HCT116 (cell line): Measurements from ENCODE around the gene TUT1. TPM values are rescaled to one million over a fixed set of nuclear protein-coding genes. Genes with fewer than 3 reads are reported as not detected.

ENCODE experiments used
- ATAC-seq: fragments of 200-7000 bp; cut with Tn5 transposase; 2 replicates; pipeline ENCODE4 v1.9.1; 2020; ENCODE audit warnings: mild to moderate bottlenecking, moderate library complexity
- BruUV-seq: library from RNA; stranded (reverse); fragments of 400-500 nt; replicated peaks from 2 replicates; lab custom pipeline; 2021; lab: Mats Ljungman, UMichigan
- CTCF ChIA-PET: fragments of 300-600 bp; sonication (Branson Sonifier 250); formaldehyde crosslinking; loops from one replicate; lab custom pipeline; 2021; ENCODE audit warnings: antibody characterized with exemption; lab: Charles Lee
- POLR2A ChIA-PET: fragments of 300-600, 350-600 bp; sonication (Branson Sonifier 250); formaldehyde crosslinking; loops from one replicate; lab custom pipeline; 2021; ENCODE audit warnings: antibody characterized with exemption; lab: Charles Lee
- RAD21 ChIA-PET, 2 experiments: fragments of 300-600 bp; sonication (Branson Sonifier 250); formaldehyde crosslinking; loops; one replicate each; lab custom pipeline; 2023; ENCODE audit warnings: low total read pairs in 2 of 2; ENCODE audit not compliant: uncharacterized antibody in 2 of 2, unreplicated experiment in 2 of 2, low non-redundant PET in 1 of 2; lab: Charles Lee
- DNase-seq: peaks from one replicate; pipeline ENCODE4 v3.0.0-alpha.2; 2010; ENCODE audit warnings: low read depth, low spot score
- H2AFZ ChIP-seq: fragments of 200-600 bp; shearing (Covaris generic), sonication (generic); 2 replicates; pipeline ENCODE4 v1.6.1; 2017; ENCODE audit warnings: low read depth, mixed run types, mixed read lengths, antibody characterized with exemption, low read length; ENCODE audit not compliant: poor library complexity, severe bottlenecking
- H3K27ac ChIP-seq: 2 replicates; pipeline ENCODE4 v1.5.1; 2012; ENCODE audit warnings: low read depth, low read length
- H3K27me3 ChIP-seq: fragments of 200-600 bp; sonication (generic); 2 replicates; pipeline ENCODE4 v1.6.1; 2016; ENCODE audit warnings: mixed run types, low read length, mixed read lengths; ENCODE audit not compliant: insufficient read depth
- H3K36me3 ChIP-seq, 2 experiments: fragments of 200-500 bp in 1 of 2; fragments of 200-600 bp in 1 of 2; sonication (Bioruptor generic) in 1 of 2; sonication (generic) in 1 of 2; 2 replicates each; pipeline versions ENCODE4 v1.5.1 to v1.6.1; 2014 to 2016; ENCODE audit warnings: low read length in 2 of 2, inconsistent platforms in 1 of 2, mixed read lengths in 1 of 2, mixed run types in 1 of 2; ENCODE audit not compliant: insufficient read depth in 2 of 2, control insufficient read depth in 1 of 2
- H3K4me1 ChIP-seq, 2 experiments: fragments of 200-600 bp in 1 of 2; sonication (generic) in 1 of 2; 2 replicates each; pipeline versions ENCODE4 v1.5.1 to v1.6.1; 2012 to 2017; ENCODE audit warnings: low read length in 2 of 2, inconsistent platforms in 1 of 2, mild to moderate bottlenecking in 1 of 2, mixed read lengths in 1 of 2, mixed run types in 1 of 2, moderate library complexity in 1 of 2; ENCODE audit not compliant: insufficient read depth in 2 of 2, control insufficient read depth in 1 of 2
- H3K4me2 ChIP-seq: fragments of 200-600 bp; sonication (generic); 2 replicates; pipeline ENCODE4 v1.6.1; 2017; ENCODE audit warnings: mixed run types, low read length, mixed read lengths
- H3K4me3 ChIP-seq, 2 experiments: fragments of 200-600 bp in 1 of 2; sonication (generic) in 1 of 2; replicated peaks in 1 of 2; 2 replicates each; pipeline ENCODE4 v1.5.1; 2011 to 2016; ENCODE audit warnings: low read length in 2 of 2, control low read depth in 1 of 2, low read depth in 1 of 2, mild to moderate bottlenecking in 1 of 2, mixed read lengths in 1 of 2, mixed run types in 1 of 2
- H3K79me2 ChIP-seq: fragments of 200-600 bp; sonication (generic); 2 replicates; pipeline ENCODE4 v1.6.1; 2017; ENCODE audit warnings: mild to moderate bottlenecking, mixed run types, low read length, moderate library complexity, mixed read lengths; ENCODE audit not compliant: insufficient read depth
- H3K9ac ChIP-seq: fragments of 200-600 bp; sonication (generic); 2 replicates; pipeline ENCODE4 v1.6.1; 2016; ENCODE audit warnings: low read length, mixed read lengths
- H3K9me2 ChIP-seq: fragments of 200-600 bp; sonication (generic), shearing (Covaris generic); 2 replicates; pipeline ENCODE4 v1.6.1; 2017; ENCODE audit warnings: mixed run types, mild to moderate bottlenecking, moderate library complexity; ENCODE audit not compliant: insufficient read depth
- H3K9me3 ChIP-seq, 2 experiments: fragments of 200-500 bp in 1 of 2; fragments of 200-600 bp in 1 of 2; sonication (Bioruptor generic) in 1 of 2; sonication (generic) in 1 of 2; 2 replicates each; pipeline ENCODE4 v1.6.1; 2014 to 2017; ENCODE audit warnings: low read length in 2 of 2, mixed read lengths in 2 of 2, inconsistent platforms in 1 of 2, low read depth in 1 of 2, mild to moderate bottlenecking in 1 of 2, mixed run types in 1 of 2, moderate library complexity in 1 of 2; ENCODE audit not compliant: control insufficient read depth in 1 of 2, insufficient read depth in 1 of 2
- H4K20me1 ChIP-seq: fragments of 200-600 bp; sonication (generic), shearing (Covaris generic); 2 replicates; pipeline ENCODE4 v1.6.1; 2017; ENCODE audit warnings: mixed run types, mild to moderate bottlenecking, moderate library complexity; ENCODE audit not compliant: insufficient read depth
- ATF3 ChIP-seq: IDR thresholded peaks from 2 replicates; pipeline ENCODE4 v1.6.1; 2012
- CEBPB ChIP-seq: IDR thresholded peaks from 2 replicates; pipeline ENCODE4 v1.6.1; 2012; ENCODE audit warnings: low read depth
- CTCF ChIP-seq, 3 experiments: fragments of 200-600 bp in 1 of 3; sonication (generic) in 1 of 3; IDR thresholded peaks in 2 of 3; conservative IDR thresholded peaks in 1 of 3; 2 replicates each; pipeline ENCODE4 v1.5.1; 2012 to 2017; ENCODE audit warnings: low read depth in 2 of 3, low read length in 2 of 3, antibody characterized with exemption in 1 of 3, borderline replicate concordance in 1 of 3, control low read depth in 1 of 3, mild to moderate bottlenecking in 1 of 3, mixed read lengths in 1 of 3, mixed run types in 1 of 3, moderate library complexity in 1 of 3; ENCODE audit not compliant: insufficient read depth in 1 of 3
- ELF1 ChIP-seq: IDR thresholded peaks from 2 replicates; pipeline ENCODE4 v1.6.1; 2012; ENCODE audit warnings: low read depth, borderline replicate concordance
- FOSL1 ChIP-seq: IDR thresholded peaks from 2 replicates; pipeline ENCODE4 v1.6.1; 2012; ENCODE audit warnings: low read depth
- JUND ChIP-seq: IDR thresholded peaks from 2 replicates; pipeline ENCODE4 v1.6.1; 2012
- MAX ChIP-seq: IDR thresholded peaks from 2 replicates; pipeline ENCODE4 v1.6.1; 2012
- POLR2A ChIP-seq: IDR thresholded peaks from 2 replicates; pipeline ENCODE4 v1.7.0; 2011; ENCODE audit warnings: borderline replicate concordance; ENCODE audit not compliant: insufficient read depth, insufficient read length; ENCODE audit errors: extremely low read depth
- SRF ChIP-seq: IDR thresholded peaks from 2 replicates; pipeline ENCODE4 v1.6.1; 2012; ENCODE audit warnings: low read depth
- TCF7L2 ChIP-seq: IDR thresholded peaks from 2 replicates; pipeline ENCODE4 v1.7.0; 2011; ENCODE audit warnings: borderline replicate concordance, inconsistent platforms; ENCODE audit not compliant: insufficient read depth, insufficient read length; ENCODE audit errors: extremely low read depth
- YY1 ChIP-seq: IDR thresholded peaks from 2 replicates; pipeline ENCODE4 v1.6.1; 2011; ENCODE audit warnings: low read length, low read depth, moderate library complexity, mild to moderate bottlenecking; ENCODE audit not compliant: insufficient replicate concordance; ENCODE audit errors: extremely low read depth
- ZNF274 ChIP-seq: fragments of 200-500 bp; sonication (Bioruptor generic); IDR thresholded peaks from 2 replicates; pipeline ENCODE4 v1.6.1; 2014; ENCODE audit warnings: mild to moderate bottlenecking, low read depth, low read length, inconsistent platforms
- intact Hi-C: fragments of 100-400 bp; cut with micrococcal nuclease; formaldehyde crosslinking; loops from 2 replicates; pipeline ENCODE4 v1.10.0; 2022
- total RNA-seq: library from RNA; stranded (reverse); gene quantifications from one replicate; pipeline ENCODE4 v1.2.1, GENCODE V29; 2021; ENCODE audit not compliant: unreplicated experiment

Gene TUT1
- total RNA-seq, 1 experiment from 2014 or later: 49.0 TPM

- ChIA-PET POLR2A (no interaction called here), CTCF (no interaction called here)
Measured at GRCh38 chr11:62608776-62609175, 17.5 kb upstream of the TUT1 start.

GRCh38 chr11:62607714-62608113, 16.4 kb upstream of the TUT1 start:
- ChIA-PET POLR2A (interaction anchor here (0.8 to 0.9 kb wide), 2 partner anchors 16 to 64 kb away, joined by 3 read pairs; partner anchors contain the start of gene LBHD1), RAD21 (no interaction called here), CTCF (no interaction called here)
- no peak for DNase-seq
- no peaks in the 10 kb centered on the region for H3K27me3 ChIP-seq
- peaks cover 0 to 8% of the 10 kb centered on the region in 2 experiments; a peak in 2 of 4 replicates for H3K36me3 ChIP-seq
- no TSS peak for BruUV-seq
- H3K4me2 ChIP-seq: no peak overlapping the region
- H3K9me2 ChIP-seq: no peaks in the 10 kb centered on the region
- ATAC-seq: no peak
- no peak overlapping the region for H3K27ac ChIP-seq
- H3K4me3 ChIP-seq: no peak overlapping the region
- no peak for TF ChIP-seq MAX
- no peak for TF ChIP-seq FOSL1
- TF ChIP-seq CEBPB: no peak
- TF ChIP-seq ATF3: no peak
- no peak for TF ChIP-seq ELF1
- no peak for TF ChIP-seq JUND
- no peak for TF ChIP-seq SRF
- TF ChIP-seq ZNF274: no peak
- TF ChIP-seq TCF7L2: no peak
- no peak for TF ChIP-seq POLR2A
- no peak for TF ChIP-seq CTCF (IDR thresholded peaks at IDR 0.05 in 2 of 3, conservative IDR thresholded peaks at IDR 0.05 in 1 of 3; ENCODE audit: borderline replicate concordance in 1 of 3, insufficient read depth in 1 of 3, low read depth in 2 of 3, low read length in 2 of 3)
- no peak for TF ChIP-seq YY1
- no peak overlapping the region for H2AFZ ChIP-seq
- no peak overlapping the region for H3K9ac ChIP-seq
- peaks cover 13% of the 10 kb centered on the region for H3K79me2 ChIP-seq
- no peaks in the 10 kb centered on the region for H4K20me1 ChIP-seq
- intact Hi-C loops: no loop called here
- peaks cover 6 to 26% of the 10 kb centered on the region in 2 experiments for H3K4me1 ChIP-seq
- H3K9me3 ChIP-seq: no peaks in the 10 kb centered on the region

More at GRCh38 chr11:62608776-62609175, 17.5 kb upstream of the TUT1 start:
- H3K9me2 ChIP-seq: no peaks in the 10 kb centered on the region
- no peak overlapping the region for H2AFZ ChIP-seq
- BruUV-seq: no TSS peak
- ATAC-seq: no peak
- intact Hi-C loops: no loop called here
- no peak overlapping the region for H3K9ac ChIP-seq
- H3K4me2 ChIP-seq: no peak overlapping the region
- TF ChIP-seq YY1: no peak
- H3K27ac ChIP-seq: no peak overlapping the region
- H3K27me3 ChIP-seq: no peaks in the 10 kb centered on the region
- RAD21 ChIA-PET: no interaction called here
- H4K20me1 ChIP-seq: no peaks in the 10 kb centered on the region
- peaks cover 0 to 8% of the 10 kb centered on the region in 2 experiments; a peak in 2 of 4 replicates for H3K36me3 ChIP-seq
- H3K4me1 ChIP-seq: peaks cover 15 to 32% of the 10 kb centered on the region in 2 experiments
- no peaks in the 10 kb centered on the region for H3K9me3 ChIP-seq
- no peak overlapping the region for H3K4me3 ChIP-seq
- no peak for DNase-seq
- H3K79me2 ChIP-seq: peaks cover 13% of the 10 kb centered on the region
